Measurements from ENCODE around the gene KPTN. TPM values are rescaled to one million over a fixed set of nuclear protein-coding genes. Genes with fewer than 3 reads are reported as not detected.

KPTN gene
- total RNA-seq, 2 donors from 2014 or later = 14.7 to 22.9 TPM

DNA sequence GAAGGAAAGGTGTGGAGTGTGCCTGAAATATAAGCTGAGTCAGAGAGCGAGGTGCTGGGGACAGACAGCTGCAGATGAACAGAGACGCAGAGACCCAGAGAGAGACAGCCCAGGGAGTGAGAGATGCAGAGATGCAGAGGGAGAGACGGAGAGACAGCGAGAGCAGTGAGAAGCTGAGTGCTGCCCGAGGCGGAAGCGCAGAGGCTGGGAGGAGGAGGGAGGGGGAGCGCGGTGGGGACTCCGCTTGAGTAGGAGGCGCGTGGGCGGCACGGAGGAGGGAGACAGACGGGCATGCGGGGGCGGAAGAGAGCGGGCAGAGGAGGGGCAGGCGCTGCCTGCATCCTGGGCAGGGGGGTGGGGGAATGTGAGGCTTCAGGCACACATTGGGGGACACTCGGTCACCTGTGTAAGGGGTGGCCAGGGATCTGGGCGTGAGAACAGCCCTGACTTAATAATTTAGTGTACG is 38.0 kb downstream of the KPTN start:
- no peaks in the 10 kb centered on the region for H3K4me1 Mint-ChIP-seq
- H3K27ac Mint-ChIP-seq = no peak overlapping the region
- peak; percentile 84 for DNase-seq
- Histone ChIP-seq H3K4me1 (ENCODE audit: control insufficient read depth, insufficient read depth, low read length) (no peaks in the 10 kb centered on the region), H3K9ac (ENCODE audit: extremely low read depth, low read length, poor library complexity, severe bottlenecking) (no peak overlapping the region), H3K27ac (ENCODE audit: low read depth, low read length) (no peak overlapping the region), H3K27me3 (ENCODE audit: control insufficient read depth, insufficient read depth, low read length, poor library complexity, severe bottlenecking) (peaks cover 64% of the 10 kb centered on the region), H3K36me3 (ENCODE audit: control insufficient read depth, insufficient read depth, low read length) (no peaks in the 10 kb centered on the region), H3K4me3 (ENCODE audit: low read length) (no peak overlapping the region), H3K9me3 (ENCODE audit: control insufficient read depth, low read length) (no peaks in the 10 kb centered on the region)
- H3K9me3 Mint-ChIP-seq = no peaks in the 10 kb centered on the region
- WGBS, 2 experiments (ENCODE audit: insufficient coverage in 1 of 2, insufficient read length in 1 of 2) = 19 to 21% methylated on average over 12 to 22 of the region's 22 CpGs
- H3K4me3 Mint-ChIP-seq = no peak overlapping the region
- peaks cover 81% of the 10 kb centered on the region for H3K27me3 Mint-ChIP-seq (ENCODE audit: insufficient read depth)
- H3K36me3 Mint-ChIP-seq (ENCODE audit: low read depth) = no peaks in the 10 kb centered on the region
- TF ChIP-seq, protein P1, sequence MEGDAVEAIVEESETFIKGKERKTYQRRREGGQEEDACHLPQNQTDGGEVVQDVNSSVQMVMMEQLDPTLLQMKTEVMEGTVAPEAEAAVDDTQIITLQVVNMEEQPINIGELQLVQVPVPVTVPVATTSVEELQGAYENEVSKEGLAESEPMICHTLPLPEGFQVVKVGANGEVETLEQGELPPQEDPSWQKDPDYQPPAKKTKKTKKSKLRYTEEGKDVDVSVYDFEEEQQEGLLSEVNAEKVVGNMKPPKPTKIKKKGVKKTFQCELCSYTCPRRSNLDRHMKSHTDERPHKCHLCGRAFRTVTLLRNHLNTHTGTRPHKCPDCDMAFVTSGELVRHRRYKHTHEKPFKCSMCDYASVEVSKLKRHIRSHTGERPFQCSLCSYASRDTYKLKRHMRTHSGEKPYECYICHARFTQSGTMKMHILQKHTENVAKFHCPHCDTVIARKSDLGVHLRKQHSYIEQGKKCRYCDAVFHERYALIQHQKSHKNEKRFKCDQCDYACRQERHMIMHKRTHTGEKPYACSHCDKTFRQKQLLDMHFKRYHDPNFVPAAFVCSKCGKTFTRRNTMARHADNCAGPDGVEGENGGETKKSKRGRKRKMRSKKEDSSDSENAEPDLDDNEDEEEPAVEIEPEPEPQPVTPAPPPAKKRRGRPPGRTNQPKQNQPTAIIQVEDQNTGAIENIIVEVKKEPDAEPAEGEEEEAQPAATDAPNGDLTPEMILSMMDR (conservative IDR thresholded peaks at IDR 0.05) = no peak

DNA sequence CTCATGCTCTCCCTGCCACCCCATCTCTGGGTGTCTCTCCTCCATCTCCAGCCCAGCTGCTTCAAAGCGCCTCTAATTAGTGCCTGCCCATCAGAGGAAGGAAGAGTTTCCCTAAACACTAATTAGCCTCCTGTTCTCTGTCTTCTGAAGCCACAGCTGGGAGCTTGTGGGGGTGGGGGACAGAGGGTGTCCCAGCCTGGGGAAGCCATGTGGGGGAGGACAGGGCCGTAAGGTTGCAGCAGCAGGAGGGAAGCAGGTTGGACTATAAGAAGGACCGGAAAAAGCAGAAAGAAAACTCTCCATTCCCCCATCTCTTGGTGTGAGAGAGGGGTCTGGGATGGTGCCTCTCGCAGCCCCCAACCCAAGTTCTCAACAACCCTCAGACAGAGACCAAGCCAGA is 38.5 kb downstream of the KPTN start:
- H3K4me1 Mint-ChIP-seq = no peaks in the 10 kb centered on the region
- no peaks in the 10 kb centered on the region for H3K4me1 ChIP-seq (ENCODE audit: control insufficient read depth, insufficient read depth, low read length)
- 51 to 67% methylated on average over 1 to 3 of the region's 4 CpGs for WGBS, 2 experiments (ENCODE audit: insufficient coverage in 1 of 2, insufficient read length in 1 of 2)
- H3K27me3 ChIP-seq (ENCODE audit: control insufficient read depth, insufficient read depth, low read length, poor library complexity, severe bottlenecking) = peaks cover 64% of the 10 kb centered on the region
- H3K27me3 Mint-ChIP-seq (ENCODE audit: insufficient read depth) = peaks cover 78% of the 10 kb centered on the region
- H3K9ac ChIP-seq (ENCODE audit: extremely low read depth, low read length, poor library complexity, severe bottlenecking) = no peak overlapping the region
- no peak for DNase-seq
- H3K4me3 ChIP-seq (ENCODE audit: low read length) = no peak overlapping the region
- H3K4me3 Mint-ChIP-seq = no peak overlapping the region
- H3K36me3 Mint-ChIP-seq (ENCODE audit: low read depth) = no peaks in the 10 kb centered on the region
- H3K27ac ChIP-seq (ENCODE audit: low read depth, low read length) = no peak overlapping the region
- no peak overlapping the region for H3K27ac Mint-ChIP-seq
- H3K36me3 ChIP-seq (ENCODE audit: control insufficient read depth, insufficient read depth, low read length) = no peaks in the 10 kb centered on the region
- H3K9me3 ChIP-seq (ENCODE audit: control insufficient read depth, low read length) = no peaks in the 10 kb centered on the region
- no peaks in the 10 kb centered on the region for H3K9me3 Mint-ChIP-seq
- TF ChIP-seq, protein P1 (conservative IDR thresholded peaks at IDR 0.05) = no peak

DNA sequence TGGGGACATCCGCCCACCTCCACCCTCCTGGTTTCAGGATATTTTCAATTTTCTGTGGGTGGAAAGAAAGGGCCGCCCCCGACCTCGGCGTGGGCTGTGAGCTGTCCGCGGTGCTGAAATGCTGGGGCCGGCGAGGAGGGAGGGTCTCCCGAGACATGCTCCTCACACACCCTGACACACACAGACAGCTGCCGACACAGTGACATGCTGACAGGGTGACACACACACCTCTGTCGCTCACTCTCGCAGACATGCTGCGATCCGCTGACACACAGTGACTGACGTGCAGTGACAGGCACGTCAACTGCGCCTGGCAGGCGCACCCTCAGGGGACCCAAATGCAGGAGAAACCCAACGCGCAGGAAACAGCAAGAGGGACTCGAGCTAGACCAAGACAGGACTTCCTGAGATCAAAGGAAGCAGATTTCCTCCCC is 39.6 kb downstream of the KPTN start:
- Histone ChIP-seq H3K27me3 (ENCODE audit: control insufficient read depth, insufficient read depth, low read length, poor library complexity, severe bottlenecking) (peaks cover 58% of the 10 kb centered on the region), H3K27ac (ENCODE audit: low read depth, low read length) (no peak overlapping the region), H3K9me3 (ENCODE audit: control insufficient read depth, low read length) (no peaks in the 10 kb centered on the region), H3K4me3 (ENCODE audit: low read length) (no peak overlapping the region), H3K4me1 (ENCODE audit: control insufficient read depth, insufficient read depth, low read length) (no peaks in the 10 kb centered on the region), H3K9ac (ENCODE audit: extremely low read depth, low read length, poor library complexity, severe bottlenecking) (no peak overlapping the region), H3K36me3 (ENCODE audit: control insufficient read depth, insufficient read depth, low read length) (no peaks in the 10 kb centered on the region)
- H3K4me3 Mint-ChIP-seq = no peak overlapping the region
- H3K27me3 Mint-ChIP-seq (ENCODE audit: insufficient read depth) = peaks cover 68% of the 10 kb centered on the region
- no peaks in the 10 kb centered on the region for H3K36me3 Mint-ChIP-seq (ENCODE audit: low read depth)
- no peaks in the 10 kb centered on the region for H3K9me3 Mint-ChIP-seq
- H3K27ac Mint-ChIP-seq = no peak overlapping the region
- WGBS, 2 experiments (ENCODE audit: insufficient coverage in 1 of 2, insufficient read length in 1 of 2) = 40 to 55% methylated on average over 12 to 22 of the region's 22 CpGs
- H3K4me1 Mint-ChIP-seq = no peaks in the 10 kb centered on the region
- DNase-seq = peak; percentile 89
- TF ChIP-seq, protein P1 (conservative IDR thresholded peaks at IDR 0.05) = no peak
